Lung microvascular endothelial cell (primary cell): Measurements from ENCODE around the gene UBE3A. TPM values are rescaled to one million over a fixed set of nuclear protein-coding genes. Genes with fewer than 3 reads are reported as not detected.

Experiments
- DNase-seq, 2 donors: peaks; one replicate each; pipeline versions ENCODE4 v3.0.0 to v3.0.0-alpha.2; 2010; ENCODE audit warnings: low read depth in 2 of 2
- total RNA-seq: library from RNA; depleted of rRNA; stranded (reverse); fragments of >200 nt; gene quantifications from 2 replicates; pipeline ENCODE4 v1.2.1, GENCODE V29; 2014

Gene UBE3A
- total RNA-seq, 1 donor from 2014 or later = 48.8 TPM

DNA sequence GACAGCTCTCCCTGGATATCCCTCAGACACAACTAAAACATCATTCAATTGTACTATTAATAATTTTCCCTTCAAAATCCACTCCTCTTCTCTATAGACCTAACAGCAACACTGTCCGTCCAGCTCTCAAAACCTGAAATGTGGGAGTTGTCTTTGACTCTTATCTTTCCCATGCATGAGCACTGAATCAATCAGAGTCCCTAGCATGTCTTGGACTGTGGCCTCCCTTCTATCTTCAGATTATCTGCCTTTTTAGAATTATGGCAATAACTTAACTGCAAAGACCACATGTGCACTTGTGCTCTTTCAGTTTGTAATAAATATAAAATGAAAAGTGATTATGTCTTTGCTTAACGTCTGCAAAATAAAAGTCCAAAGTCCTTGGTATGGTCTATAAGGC, 107.0 kb downstream of the UBE3A start:
- DNase-seq = no peak

DNA sequence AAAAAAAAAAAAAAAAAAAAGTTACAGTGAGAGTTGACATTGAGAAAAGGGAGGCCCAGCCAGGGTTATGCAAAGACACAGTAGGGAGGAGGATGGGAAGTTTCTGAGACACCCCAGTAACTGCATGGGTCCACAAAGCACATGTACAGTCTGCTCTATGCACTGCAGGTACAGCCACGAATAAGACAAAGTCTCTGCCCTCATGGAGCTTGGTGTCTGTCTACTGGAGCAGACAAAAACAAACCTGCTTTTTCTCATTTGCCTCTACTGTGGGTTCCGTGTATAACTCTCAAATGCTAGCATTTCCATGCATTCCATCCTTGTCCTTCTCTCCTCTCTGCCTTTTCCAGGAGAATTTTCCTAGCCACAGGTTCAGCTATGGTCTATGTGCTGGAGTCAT, 107.4 kb downstream of the UBE3A start:
- DNase-seq = no peak

DNA sequence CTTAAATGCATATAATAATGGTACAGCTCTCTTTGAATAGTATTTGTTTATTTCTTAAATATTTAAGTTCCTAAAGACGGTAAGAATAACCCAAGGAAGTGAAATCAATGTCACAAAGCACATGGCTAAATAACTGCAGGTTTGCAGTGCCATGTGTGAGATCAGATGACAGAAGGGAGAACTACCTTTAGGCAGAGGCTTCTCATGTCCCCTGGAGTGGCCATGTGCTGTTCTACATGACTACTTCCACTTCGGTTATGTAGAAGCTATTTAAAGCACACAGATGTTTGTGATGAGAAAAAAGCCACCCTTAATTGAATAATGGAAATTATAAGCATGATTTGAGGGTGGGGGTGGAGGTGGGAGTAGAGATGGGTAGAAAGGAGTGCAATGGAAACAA, 109.1 kb downstream of the UBE3A start:
- no peak for DNase-seq

DNA sequence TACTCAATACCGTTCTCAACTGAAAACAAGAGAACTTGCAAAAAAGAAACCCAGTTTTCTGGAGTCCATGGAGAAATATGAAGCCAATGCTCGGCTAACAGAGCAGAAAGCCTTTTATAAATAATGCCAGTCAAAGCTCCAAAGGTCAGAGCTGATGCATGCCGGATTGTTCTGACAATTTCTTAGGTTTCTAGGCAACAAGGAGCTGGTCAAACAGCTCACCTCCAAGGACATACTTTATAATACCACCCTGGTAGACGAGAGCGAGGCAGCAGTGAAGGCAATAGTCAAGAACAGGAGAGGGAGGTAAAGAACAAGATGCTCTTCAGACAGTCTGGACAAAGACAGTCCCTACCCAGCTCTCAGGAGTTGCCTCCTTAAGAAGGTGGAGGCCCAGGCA, 111.1 kb downstream of the UBE3A start:
- DNase-seq = no peak

DNA sequence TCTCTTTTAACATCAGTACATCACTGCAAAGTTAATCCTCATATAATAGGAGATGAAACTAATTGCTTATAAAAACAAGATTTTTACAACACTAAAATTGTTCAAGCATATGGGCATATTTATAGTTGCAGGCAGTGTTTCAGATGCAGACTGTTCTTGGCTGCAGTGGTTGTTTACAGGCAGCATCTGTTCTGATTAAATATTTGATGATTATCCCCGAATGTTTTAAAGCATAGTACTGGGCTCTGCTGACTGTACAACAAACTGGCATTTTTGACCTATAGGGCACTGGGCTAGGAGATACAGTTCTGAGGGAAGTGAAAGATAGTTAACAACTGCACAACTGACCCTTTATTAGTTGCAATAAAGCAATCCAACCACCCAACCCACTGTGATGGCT, 113.6 kb downstream of the UBE3A start:
- DNase-seq = no peak

DNA sequence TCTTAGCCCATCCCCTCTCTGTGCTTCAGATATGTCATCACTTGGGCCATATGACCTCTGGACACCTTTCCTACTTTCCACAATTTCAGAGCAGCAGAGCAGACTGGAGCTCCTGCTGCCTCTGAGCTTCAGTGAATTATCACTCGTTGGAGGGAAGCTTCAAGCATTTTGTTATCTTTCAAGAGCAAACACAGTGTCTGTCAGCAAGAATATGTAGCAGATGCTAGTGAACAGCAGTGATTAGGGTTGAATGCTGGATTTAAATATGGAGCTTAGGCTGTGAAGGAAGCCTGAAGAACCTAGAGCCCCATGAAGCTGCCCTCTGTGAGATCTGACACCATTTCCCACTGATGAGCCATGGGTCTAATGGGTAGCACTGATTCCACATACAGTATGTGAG, 115.4 kb downstream of the UBE3A start:
- DNase-seq = no peak

DNA sequence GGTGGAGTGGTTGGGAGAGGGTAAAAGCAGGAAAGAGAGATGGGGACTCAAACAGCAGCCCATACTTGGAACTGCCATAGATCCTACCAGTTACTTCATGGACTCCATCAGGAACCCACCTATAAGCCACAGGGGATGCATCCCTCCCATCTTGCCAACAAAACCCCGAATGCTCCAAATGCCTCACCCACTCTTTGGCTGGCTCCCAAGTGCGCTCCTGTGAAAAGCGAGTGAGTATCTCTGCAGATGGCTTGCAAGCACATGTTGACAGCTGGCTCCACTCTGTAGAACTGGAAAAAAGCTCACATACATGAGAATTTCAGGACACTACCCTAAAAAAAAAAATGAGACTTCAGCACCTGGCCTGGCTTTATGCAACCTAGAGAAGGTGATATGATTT, 151.0 kb downstream of the UBE3A start:
- no peak for DNase-seq
